ENCODE data around the gene DNAJC15. TPM values are rescaled to one million over a fixed set of nuclear protein-coding genes. Genes with fewer than 3 reads are reported as not detected.
"Not testable (repeated sequence)": the region's sequence is repeated elsewhere in the genome, so short reads cannot be mapped to it uniquely, and the experiment has no call there.

The DNAJC15 gene
- polyA plus RNA-seq (ENCODE audit: insufficient read length), result 20.4 TPM

DNA sequence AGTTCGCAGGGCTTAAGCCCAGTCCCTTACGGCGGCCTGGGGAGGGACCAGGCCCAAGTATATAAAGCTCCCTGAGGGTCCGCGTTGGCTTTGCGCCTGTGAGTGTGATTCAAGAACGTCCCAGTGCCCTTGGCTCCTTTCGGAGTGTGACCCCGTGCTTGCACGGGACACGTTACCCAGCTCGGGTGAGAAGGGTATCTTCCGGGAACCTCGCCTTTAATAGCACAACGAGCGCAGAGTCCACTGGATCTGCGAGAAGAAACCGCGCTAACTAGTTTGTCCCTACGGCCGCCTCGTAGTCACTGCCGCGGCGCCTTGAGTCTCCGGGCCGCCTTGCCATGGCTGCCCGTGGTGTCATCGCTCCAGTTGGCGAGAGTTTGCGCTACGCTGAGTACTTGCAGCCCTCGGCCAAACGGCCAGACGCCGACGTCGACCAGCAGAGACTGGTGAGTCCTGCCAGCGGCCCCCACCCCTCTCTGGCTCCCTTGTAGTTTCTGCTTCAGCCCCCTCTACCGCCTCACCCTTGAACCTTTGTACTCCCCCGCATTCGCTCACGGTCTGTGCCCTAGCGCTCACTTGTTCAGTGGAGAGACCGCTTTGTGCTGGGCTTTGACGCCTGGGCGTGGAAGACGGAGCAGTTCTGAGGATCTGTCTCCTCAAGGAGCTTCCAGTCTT lies at the start of gene DNAJC15:
DNAJC15 (plus strand) TSS at position 298 of the 675 bp plus-strand sequence; CDS start at position 339, 41 bp downstream.
- peak; percentile 72 for DNase-seq (ENCODE audit: low read depth)

DNA sequence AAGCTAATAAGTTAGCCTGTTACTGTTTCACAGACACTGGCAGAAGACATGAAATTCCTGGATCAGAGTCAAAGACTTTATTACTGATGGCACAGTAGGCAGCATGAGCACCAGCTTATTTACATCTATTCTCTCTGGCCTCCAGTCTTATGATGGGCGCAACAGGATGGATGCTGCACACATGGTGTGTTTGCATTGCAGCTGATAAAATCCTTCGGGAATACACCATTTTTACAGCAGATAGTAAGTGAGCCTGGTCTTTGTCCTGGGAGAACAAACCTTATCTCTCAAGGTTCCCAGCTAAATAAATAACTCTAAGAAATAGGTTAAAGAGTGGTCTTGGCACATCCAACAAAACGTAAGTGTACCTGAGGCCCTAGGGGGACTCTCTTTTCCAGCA lies 47.3 kb upstream of the DNAJC15 start:
- no peak for DNase-seq (ENCODE audit: low read depth)

DNA sequence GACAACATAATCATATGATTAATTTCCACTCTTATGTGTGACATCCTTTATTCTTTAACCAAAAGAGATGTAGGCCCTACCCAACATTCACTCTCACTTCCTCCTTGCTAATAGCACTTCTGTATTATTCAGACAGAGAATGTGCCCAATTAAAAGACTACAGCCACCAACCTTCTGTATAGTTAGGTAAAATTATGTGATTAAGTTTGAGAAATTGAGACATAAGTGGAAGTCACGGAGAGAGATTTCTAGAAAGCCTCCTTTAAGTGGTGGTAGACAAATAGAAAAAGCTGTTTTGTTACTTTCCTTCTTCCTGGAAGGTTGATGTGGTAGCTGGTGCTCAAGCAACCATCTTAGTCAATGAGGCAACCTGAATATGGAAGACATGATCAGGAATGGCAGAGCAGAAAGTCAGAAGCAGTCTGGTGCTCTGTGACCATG lies 46.1 kb upstream of the DNAJC15 start:
- DNase-seq (ENCODE audit: low read depth), result no peak

DNA sequence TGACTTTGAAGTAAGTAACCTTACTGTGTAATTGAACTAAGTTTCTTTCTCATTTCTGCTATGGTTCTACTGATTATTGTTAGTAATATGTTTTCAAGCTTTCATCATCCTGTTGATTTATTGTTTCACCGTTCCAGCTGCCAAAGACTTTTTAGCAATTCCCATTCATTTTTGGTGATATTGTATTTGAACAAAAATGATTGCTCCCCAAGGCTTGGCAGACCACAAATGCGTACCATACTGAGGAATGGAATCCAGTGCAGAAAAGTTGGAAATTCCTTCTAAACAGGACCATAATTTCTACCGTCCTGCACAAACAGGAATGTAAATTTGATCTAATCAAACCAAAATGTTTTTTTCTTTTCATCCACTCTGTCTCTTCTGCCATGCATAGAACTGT lies 42.1 kb upstream of the DNAJC15 start:
- DNase-seq (ENCODE audit: low read depth), result no peak

DNA sequence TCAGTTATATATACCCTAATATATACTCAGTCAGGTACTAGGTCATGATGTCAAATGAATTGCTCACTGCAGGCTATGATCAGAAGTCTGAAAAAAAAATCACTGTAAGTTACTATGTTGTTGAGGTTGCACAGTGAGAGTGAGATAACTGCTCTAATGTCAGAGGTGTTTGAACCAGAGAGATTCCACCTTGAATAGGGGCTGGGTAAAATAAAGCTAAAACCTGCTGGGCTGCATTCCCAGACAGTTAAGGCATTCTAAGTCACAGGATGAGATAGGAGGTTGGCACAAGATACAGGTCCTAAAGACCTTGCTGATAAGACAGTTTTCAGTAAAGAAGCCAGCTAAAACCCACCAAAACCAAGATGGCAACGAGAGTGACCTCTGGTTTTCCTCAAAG lies 41.5 kb upstream of the DNAJC15 start:
- DNase-seq (ENCODE audit: low read depth), result no peak

DNA sequence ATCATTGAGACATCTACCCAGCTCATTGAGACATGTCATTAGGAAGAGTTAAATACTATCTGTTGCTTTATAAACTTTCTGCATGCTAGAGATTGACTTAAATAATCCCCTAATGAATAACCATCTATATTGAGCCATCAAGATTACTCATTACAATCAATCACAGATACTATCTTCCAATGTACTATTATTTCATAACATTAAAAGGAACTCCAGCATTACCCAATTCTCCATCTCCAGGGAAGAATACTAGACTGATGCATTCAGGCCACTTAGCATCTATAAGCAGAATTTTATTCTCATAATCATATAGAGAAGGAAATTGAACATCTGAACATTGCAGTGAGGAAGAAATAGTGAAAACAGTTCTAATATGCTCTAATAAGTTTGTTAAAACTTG lies 39.4 kb upstream of the DNAJC15 start:
- DNase-seq (ENCODE audit: low read depth), result no peak

DNA sequence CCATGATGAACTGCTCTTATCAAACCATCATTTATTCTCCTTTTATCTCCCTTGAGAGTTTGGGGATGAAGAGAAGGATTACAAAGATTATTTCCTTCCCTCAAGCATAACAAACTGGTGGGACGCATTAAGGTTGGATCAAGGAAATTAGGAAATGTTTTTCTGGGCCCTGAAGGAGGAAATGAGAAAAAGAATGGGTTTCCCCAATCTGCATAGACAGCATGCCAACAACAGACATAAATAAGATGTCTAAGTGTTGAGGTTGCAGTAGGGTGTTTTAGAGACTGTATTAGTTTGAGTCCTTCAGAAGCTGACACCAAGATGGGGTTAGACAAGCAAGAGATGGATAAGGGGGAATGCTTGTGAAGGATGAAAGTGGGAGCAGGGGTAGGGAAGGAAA lies 38.7 kb upstream of the DNAJC15 start:
- DNase-seq (ENCODE audit: low read depth), result no peak

DNA sequence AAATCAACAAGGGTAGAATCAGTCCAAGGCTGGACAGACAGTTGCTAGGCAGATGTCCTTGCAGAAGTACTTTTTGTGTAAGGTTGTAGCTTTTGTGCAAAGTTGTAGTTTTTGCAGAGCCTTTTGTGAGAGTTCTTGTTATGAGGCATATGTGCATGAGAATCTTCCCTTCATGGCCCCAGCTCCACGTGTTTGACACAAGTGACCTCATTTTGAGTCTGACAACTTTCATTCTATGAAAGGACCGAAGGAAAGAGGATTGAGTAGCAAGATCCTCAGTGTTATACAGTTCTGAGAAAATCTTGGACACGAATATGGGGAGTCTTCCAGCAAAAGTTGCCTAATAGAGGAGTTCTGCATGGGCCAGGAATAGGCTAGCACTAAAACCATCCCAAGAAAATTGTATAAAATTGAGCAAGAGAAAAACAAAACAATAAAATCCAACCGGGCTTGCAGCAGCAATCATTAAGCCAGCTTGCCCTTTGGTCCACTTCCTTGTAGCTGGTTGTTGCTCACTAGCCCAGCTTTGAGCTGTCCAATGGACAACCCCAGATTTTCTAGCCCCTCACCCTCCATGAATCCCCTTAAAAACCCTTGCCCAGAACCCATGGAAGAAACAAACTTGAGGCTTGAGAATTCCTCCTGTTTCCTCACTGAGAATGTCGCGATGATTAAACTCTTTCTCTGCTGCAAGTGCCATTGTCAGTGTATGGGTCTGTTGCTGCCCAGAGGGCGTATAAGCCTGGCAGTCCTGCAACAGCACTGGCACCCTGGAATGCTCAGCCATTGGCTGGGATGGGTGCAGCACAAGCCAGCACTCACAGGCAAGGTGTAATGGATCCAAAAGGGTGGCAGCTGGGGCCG lies 37.8 kb upstream of the DNAJC15 start:
- no peak for DNase-seq (ENCODE audit: low read depth)

DNA sequence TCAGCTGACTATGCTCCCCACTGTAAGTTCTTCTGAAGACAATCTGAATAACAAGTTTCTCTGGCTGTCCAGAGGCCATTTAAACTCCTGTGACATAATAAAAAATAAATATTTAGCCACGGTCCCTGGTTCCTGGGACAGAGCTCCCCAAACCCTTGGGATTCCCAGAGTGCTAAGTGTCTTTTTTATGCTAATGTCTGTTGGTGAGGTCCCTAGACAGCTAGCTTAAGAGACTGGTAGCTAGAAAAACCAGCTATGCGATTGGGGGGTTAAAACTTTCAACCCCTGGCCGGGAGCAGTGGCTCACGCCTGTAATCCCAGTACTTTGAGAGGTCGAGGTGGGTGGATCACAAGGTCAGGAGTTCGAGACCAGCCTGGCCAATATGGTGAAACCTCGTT lies 37.2 kb upstream of the DNAJC15 start:
- DNase-seq (ENCODE audit: low read depth), result no peak

DNA sequence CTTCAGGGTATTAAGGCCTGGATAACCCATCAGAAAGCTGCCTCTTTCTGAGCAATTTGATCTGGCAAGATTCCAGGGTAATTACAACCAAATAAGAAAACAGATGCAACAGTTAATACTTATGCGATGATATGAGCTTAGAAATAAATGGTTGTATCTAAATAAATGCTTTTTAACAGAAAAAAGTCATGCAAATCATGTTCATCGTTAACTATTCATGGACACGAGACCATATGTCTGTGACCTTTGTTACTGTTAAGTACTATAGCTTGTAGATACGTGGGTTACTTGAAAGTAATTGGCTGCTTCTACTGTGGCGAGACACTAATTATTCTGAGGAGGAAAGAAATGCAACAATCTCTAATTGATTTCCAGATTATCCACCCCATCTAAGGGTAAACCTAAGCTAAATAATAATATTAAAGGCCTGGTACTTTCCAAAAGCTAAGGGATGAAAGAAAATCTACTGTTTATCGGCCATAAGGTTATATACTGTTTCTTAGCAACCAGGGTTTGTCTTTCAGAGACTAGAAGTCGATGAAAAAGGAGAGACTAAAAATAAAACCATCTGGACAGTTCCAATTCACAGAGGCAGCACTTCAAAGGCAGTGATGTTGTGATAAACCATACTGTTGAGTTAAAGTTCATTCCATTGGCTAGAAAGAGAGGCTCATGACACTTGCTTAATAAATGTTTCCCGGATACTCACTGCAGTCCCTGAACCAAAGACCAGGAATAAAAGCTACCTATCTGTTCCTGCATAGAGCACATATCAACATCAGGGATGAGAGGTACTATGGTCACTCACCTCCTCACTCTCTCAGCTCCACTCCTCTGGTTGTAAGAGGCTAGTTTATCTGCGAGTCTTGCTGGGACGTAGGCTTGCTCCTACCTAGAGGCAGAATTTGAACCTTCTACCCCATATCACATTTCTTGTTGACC lies 32.8 kb upstream of the DNAJC15 start:
- DNase-seq (ENCODE audit: low read depth), result peak; percentile 62

DNA sequence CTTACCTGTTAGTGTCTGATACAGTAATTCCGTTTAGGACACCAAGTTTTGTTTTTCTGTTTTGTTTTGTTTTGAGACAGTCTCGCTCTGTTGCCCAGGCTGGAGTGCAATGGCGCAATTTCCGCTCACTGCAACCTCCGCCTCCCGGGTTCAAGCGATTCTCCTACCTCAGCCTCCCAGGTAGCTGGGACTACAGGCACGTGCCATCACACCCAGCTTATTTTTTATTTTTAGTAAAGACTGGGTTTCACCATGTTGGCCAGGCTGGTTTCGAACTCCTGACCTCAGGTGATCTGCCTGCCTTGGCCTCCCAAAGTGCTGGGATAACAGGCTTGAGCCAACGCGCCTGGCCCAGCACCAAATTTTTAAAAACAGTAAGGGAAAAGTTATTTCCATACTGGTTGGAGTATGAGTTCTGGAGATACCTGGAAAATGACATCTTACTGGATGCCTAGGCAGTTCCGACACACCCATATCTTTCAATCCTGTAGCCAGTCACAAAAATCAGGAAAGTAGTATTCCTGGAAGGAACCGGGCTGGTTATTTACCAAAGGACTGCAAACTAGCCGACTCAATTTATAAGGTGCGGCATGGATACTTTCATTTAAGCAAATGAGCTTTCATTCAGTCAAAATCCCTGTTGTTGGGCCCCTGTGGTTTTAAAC lies 32.0 kb upstream of the DNAJC15 start:
- not testable (repeated sequence) for DNase-seq (ENCODE audit: low read depth)

DNA sequence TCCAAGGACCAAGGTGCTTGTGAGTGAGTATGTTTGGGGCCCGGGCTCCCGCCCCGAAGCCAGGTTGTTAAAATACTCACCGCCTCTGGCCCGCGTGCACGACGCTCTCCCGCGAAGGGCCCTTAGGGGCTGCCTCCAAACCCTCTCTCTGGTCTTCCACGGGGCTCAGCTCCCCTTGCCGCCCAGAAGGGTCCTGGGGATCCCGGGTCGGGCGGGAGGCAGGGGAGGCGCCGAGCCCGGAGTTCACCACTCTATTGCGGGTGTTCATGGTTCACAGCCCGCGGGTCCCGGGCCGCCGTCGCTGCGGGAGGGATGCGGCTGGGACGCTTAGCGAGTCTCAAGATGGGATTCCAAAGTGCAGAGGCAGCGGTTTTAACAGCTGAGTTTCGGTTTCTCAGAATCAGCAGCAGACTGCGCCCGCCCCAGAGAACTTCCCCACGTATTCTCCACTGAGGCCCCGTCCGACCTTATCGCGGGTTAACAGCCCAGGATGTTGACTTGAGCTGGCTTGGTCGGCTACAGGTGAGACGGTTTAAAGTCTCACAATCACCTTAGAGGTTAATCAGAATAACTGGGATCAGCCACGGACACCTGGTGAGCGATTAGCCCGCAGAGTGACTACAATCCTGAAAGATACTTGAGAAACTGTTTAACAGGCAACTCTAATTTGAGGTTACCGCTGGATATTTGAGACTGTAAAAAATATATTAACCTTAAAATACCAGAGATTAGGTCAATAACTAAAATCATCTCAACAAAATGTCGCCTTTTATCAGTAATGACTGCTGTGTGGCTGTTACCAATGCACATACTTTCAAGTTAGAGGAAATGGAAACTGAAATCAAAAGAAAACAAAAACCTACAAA lies 31.3 kb upstream of the DNAJC15 start, which contains the start of gene EPSTI1:
EPSTI1 (minus strand) TSS at position 344 of the 866 bp plus-strand sequence; CDS start at position 268, 76 bp downstream.
- DNase-seq (ENCODE audit: low read depth), result no peak

DNA sequence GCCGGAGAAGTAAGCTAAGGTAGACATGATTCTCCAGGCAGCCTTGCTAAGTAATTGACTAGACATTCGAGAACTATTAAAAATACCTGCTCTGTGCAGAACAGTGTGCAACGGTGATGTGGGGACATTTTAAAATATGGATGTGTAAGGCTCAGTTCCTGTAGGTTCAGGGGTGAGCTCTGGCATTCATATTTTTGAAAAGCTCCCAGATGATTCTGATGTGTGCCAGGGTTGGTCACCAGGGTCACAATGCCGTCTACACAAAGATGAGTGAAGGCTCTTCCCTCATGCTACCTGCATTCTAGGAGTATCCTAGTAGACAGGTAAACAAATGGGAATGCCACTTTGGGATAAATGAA lies 30.6 kb upstream of the DNAJC15 start:
- DNase-seq (ENCODE audit: low read depth), result no peak

DNA sequence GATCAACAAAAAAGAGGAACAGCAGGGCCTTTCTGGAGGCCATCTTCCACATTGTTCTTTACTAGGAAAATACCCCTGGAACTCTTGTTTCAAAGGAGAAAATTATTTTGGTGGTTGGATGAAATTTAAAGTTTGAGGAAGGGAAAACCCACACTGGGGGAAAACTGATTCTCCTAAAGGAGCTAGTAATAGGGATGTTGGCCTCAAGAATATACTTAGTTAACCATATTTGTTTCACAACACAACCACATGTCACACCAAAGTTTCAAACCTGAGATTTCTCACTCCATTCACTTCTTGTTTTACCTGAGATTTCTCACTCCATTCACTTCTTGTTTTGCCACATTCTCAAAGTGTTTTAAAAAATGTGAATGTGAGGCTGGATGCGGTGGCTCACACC lies 28.5 kb upstream of the DNAJC15 start:
- no peak for DNase-seq (ENCODE audit: low read depth)

DNA sequence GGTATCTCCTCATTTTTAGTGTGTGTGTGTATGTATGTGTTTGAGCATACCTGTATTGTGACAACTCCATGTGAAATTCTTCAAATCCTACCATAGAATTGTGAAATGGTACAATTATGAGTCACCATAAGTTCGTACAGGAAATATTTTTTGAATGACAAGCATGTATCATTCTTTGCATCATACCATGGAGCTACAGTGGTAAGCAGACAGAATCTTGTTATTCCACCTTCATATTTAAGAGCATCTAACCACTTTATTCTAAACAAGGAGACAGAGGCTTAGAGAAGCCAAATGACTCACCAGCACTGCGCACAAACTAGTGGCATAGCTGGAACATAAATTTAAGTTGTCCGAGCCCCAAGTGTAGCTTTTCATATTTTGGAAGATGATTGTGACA lies 26.8 kb upstream of the DNAJC15 start:
- no peak for DNase-seq (ENCODE audit: low read depth)

DNA sequence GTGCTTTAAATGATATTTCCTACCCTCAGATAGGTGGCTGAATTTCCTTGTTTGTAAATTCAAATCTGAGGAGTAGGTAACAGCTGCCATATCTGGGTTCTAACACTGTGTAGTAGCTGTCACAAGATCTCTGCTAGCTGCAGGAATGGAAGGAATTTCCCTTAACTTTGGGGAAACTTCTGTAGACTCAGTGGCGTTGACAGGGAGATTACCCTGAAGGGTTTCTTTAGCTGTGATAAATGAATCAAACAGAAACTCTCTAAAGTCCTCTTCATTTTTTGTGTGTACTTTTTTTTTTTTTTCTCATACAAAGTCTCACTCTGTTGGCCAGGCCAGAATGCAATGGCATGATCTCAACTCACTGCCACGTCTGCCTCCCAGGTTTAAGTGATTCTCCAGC lies 26.0 kb upstream of the DNAJC15 start:
- no peak for DNase-seq (ENCODE audit: low read depth)

DNA sequence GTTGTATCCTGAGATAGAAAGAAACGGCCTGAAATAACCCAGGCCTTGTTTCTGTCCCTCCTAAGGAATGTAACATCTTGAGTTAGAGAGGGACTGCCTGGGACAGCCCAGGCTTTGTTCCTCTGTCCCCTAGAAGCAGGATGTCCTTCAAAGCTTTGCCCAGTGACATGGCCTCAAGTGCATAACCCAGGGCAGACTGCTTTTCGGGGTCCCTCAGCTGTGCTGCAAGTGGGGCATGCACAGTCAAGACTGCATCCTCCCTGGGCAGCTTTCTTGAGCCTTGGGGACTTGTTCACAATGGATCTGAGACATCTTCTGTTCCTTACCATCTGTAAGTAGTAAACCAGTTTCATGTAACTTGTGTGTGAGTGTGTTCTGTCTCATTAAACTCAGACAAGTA lies 23.9 kb upstream of the DNAJC15 start:
- no peak for DNase-seq (ENCODE audit: low read depth)

DNA sequence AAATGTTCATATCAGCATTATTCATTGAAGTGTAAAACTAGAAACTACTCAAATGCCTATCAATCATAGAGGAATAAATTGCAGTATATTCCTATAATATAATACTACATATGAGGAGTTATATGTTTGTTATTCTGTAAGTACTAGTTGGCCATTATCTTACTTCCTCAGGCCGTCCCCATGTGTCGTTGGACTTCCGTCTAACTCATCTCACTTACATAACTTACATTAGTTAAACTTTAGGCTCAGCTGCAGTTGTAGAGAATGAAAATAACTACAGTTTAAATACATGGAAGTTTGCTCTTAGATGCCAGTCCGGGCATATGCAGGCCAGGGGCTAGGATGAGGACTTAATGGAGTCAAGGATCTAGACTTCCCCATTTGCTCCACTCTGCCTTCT lies 22.7 kb upstream of the DNAJC15 start:
- no peak for DNase-seq (ENCODE audit: low read depth)

DNA sequence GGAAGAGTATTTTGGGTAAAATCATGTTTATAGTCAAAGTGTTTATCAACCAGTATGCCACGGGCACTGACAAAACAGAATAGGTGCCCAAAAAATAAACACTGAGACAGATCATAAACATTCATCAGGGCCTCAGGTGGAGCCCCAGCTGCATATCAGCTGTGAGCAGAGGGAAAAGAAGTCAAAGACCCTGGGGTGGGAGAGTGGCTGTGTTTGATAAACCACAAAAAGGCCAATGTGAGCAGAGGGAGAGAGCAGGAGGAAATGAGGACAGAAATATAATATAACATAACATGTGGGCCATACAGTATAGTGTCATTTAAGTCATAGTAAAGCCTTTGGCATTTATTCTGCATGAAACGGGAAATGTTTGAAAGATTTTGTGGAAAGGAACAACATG lies 21.4 kb upstream of the DNAJC15 start:
- no peak for DNase-seq (ENCODE audit: low read depth)

DNA sequence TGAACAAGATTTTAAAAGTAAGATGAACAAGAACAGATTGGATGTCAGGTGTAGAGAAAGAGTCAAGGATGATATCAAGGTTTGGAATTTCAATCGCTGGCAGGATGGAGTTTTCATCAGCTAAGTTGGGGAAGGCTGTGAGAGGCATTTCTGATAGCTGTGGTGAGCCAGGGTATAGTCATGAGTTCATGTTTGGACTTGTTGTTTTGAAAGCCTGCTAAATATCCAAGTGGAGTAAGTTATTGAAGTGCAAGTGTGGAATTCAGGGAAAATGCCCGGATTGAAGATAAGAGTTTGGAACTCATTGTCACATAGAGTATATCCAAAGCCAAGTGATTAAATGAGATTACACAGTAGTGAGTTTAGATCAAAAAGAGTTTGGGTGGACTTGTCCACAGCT lies 20.4 kb upstream of the DNAJC15 start:
- DNase-seq (ENCODE audit: low read depth), result no peak
